MM.1S (cell line): ENCODE data around the gene CSF3.

ENCODE experiments used
- EZH2 ChIP-seq: fragments of 300-600 bp; sonication (generic); optimal IDR thresholded peaks from 2 replicates; pipeline ENCODE3; 2017; ENCODE audit warnings: low read depth, mild to moderate bottlenecking, antibody characterized with exemption, low read length, mixed read lengths
- EZH2phosphoT487 ChIP-seq: fragments of 300-600 bp; sonication (generic); IDR thresholded peaks from 2 replicates; pipeline ENCODE4 v1.6.1; 2018; ENCODE audit warnings: antibody characterized with exemption, low read length
- TF ChIP-seq, protein P1 (sequence below): fragments of 300-600 bp; sonication (generic); IDR thresholded peaks from 2 replicates; pipeline ENCODE4 v1.5.1; 2016; ENCODE audit warnings: antibody characterized with exemption, low read length, mixed read lengths

DNA sequence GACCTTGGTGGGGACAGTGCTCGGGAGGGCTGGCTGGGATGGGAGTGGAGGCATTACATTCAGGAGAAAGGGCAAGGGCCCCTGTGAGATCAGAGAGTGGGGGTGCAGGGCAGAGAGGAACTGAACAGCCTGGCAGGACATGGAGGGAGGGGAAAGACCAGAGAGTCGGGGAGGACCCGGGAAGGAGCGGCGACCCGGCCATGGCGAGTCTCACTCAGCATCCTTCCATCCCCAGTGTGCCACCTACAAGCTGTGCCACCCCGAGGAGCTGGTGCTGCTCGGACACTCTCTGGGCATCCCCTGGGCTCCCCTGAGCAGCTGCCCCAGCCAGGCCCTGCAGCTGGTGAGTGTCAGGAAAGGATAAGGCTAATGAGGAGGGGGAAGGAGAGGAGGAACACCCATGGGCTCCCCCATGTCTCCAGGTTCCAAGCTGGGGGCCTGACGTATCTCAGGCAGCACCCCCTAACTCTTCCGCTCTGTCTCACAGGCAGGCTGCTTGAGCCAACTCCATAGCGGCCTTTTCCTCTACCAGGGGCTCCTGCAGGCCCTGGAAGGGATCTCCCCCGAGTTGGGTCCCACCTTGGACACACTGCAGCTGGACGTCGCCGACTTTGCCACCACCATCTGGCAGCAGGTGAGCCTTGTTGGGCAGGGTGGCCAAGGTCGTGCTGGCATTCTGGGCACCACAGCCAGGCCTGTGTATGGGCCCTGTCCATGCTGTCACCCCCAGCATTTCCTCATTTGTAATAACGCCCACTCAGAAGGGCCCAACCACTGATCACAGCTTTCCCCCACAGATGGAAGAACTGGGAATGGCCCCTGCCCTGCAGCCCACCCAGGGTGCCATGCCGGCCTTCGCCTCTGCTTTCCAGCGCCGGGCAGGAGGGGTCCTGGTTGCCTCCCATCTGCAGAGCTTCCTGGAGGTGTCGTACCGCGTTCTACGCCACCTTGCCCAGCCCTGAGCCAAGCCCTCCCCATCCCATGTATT lies 1.1 kb downstream of the CSF3 start:
- TF ChIP-seq, protein P1, sequence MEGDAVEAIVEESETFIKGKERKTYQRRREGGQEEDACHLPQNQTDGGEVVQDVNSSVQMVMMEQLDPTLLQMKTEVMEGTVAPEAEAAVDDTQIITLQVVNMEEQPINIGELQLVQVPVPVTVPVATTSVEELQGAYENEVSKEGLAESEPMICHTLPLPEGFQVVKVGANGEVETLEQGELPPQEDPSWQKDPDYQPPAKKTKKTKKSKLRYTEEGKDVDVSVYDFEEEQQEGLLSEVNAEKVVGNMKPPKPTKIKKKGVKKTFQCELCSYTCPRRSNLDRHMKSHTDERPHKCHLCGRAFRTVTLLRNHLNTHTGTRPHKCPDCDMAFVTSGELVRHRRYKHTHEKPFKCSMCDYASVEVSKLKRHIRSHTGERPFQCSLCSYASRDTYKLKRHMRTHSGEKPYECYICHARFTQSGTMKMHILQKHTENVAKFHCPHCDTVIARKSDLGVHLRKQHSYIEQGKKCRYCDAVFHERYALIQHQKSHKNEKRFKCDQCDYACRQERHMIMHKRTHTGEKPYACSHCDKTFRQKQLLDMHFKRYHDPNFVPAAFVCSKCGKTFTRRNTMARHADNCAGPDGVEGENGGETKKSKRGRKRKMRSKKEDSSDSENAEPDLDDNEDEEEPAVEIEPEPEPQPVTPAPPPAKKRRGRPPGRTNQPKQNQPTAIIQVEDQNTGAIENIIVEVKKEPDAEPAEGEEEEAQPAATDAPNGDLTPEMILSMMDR, result no peak
- no peak for TF ChIP-seq EZH2
- TF ChIP-seq EZH2phosphoT487, result no peak
